ENCODE data around the gene DGUOK.

GRCh38 chr2:73976803-73977202 is 50.1 kb downstream of the DGUOK start:
- no peak for TF ChIP-seq POLR2A (IDR thresholded peaks at IDR 0.05; ENCODE audit: low read depth, low read length)
- no peak for TF ChIP-seq POLR2AphosphoS5 (IDR thresholded peaks at IDR 0.05; ENCODE audit: low read depth, low read length)

All from GM12892 (cell line).